LNCAP (cell line): ENCODE data around the gene CELF4.

Source experiments
- CTCF ChIP-seq: fragments of 450-650 bp; IDR thresholded peaks from 2 replicates; pipeline ENCODE4 v1.5.1; 2017; ENCODE audit warnings: mild to moderate bottlenecking

Gene CELF4

DNA sequence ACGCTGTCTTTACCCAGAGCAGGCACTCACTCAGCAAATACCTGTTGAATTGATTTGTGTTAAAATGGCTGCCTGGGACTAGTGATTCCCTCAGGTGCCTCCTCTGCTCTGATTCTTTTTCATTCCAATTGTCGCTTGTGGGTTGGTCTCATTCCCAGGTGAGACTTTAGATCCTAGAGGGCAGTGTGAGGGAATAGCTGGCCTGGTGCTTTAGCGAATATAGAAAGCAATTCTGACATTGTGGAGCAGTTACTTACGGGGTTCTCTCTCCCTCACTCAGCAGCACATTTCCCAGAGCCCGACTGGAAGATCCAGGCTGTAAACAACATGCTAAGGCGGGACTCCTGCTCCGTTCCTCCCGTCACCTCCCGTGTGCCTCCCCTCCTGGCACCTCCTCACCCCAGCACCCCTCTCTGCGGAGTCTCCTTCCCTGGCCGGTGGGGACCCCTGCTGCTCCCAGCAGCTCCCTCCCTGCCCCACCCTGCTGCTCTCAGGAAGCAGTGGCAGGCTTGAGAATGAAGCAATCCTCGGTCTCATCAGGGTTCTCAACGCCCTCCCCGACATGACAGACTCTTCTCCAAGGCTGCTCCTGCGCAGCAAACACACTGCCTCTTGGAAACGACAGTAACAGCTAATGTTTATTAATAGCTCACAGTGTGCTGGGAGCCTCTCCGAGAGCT lies 26.9 kb downstream of the CELF4 start:
- TF ChIP-seq CTCF: no peak

- TF ChIP-seq CTCF: peak; percentile 90
Measured at GRCh38 chr18:37537868-37538525, 27.6 kb downstream of the CELF4 start.

GRCh38 chr18:37536656-37537055 lies 28.9 kb downstream of the CELF4 start:
- TF ChIP-seq CTCF: no peak

GRCh38 chr18:37535968-37536367 lies 29.6 kb downstream of the CELF4 start:
- no peak for TF ChIP-seq CTCF

GRCh38 chr18:37534627-37535026 lies 31.0 kb downstream of the CELF4 start:
- TF ChIP-seq CTCF: no peak

GRCh38 chr18:37533647-37534584 lies 31.7 kb downstream of the CELF4 start:
- TF ChIP-seq CTCF: no peak

DNA sequence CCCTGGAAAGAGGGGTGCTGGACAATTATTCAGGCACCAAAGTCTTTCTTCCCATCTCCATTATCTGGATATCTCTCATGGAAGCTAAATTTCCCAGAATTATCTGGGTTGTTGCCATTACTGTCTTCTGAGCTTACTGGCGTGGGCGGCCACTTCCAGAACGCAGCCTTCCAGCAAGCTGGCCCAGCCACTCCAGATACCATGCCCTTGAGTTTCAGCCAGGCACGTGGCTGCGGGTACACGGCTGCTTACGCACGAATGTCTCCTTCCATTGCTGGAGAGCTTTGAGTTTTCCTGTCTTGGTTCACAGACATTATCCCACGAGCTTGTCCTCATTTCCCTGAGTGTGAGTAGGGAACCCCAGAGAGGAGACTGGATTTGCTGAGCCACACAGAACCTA lies 32.7 kb downstream of the CELF4 start:
- TF ChIP-seq CTCF: no peak
